Peyer's patch (tissue), 4 donors: ENCODE data around the gene PLEKHA7. TPM values are rescaled to one million over a fixed set of nuclear protein-coding genes. Genes with fewer than 3 reads are reported as not detected.

Source experiments
- DNase-seq, 3 donors: peaks; one replicate each; pipeline ENCODE4 v3.0.0-alpha.2; 2017 to 2019
- H3K27ac ChIP-seq, 4 donors: fragments of 200-600 bp; sonication (generic); one replicate each; pipeline ENCODE4 v1.5.1; 2016 to 2019
- H3K27me3 ChIP-seq, 2 donors: fragments of 200-600 bp; sonication (generic); one replicate each; pipeline ENCODE4 v1.5.1; 2019
- H3K36me3 ChIP-seq, 3 donors: fragments of 200-600 bp; sonication (generic); one replicate each; pipeline ENCODE4 v1.5.1; 2016 to 2019
- H3K4me1 ChIP-seq, 4 donors: fragments of 200-600 bp; sonication (generic); one replicate each; pipeline ENCODE4 v1.5.1; 2016 to 2019
- H3K4me3 ChIP-seq, 4 donors: fragments of 200-600 bp; sonication (generic); 1 replicate in 3 of 4; 2 replicates in 1 of 4; pipeline ENCODE4 v1.5.1; 2016 to 2019; ENCODE audit warnings: mild to moderate bottlenecking in 1 of 4
- H3K9me3 ChIP-seq, 4 donors: fragments of 200-600 bp; sonication (generic); one replicate each; pipeline ENCODE4 v1.5.1; 2016 to 2019; ENCODE audit warnings: mild to moderate bottlenecking in 1 of 4
- CTCF ChIP-seq, 6 experiments: fragments of 450-650 bp in 4 of 6; fragments of 200-600 bp in 2 of 6; sonication (generic) in 1 of 6; IDR thresholded peaks; one replicate each; pipeline ENCODE4 v1.5.1; 2017 to 2019; ENCODE audit warnings: antibody characterized with exemption in 6 of 6, mild to moderate bottlenecking in 3 of 6, moderate library complexity in 1 of 6
- POLR2A ChIP-seq, 2 donors: fragments of 450-650 bp; IDR thresholded peaks; one replicate each; pipeline ENCODE4 v1.5.1; 2017; ENCODE audit warnings: antibody characterized with exemption in 2 of 2, mild to moderate bottlenecking in 2 of 2, moderate library complexity in 2 of 2
- total RNA-seq, 4 donors: library from RNA; depleted of rRNA; stranded (reverse); fragments of >200 nt; gene quantifications; one replicate each; pipeline ENCODE4 v1.1.0, GENCODE V29; 2016

PLEKHA7 gene
- total RNA-seq, 4 donors from 2014 or later, result 129 to 211 (median 176) TPM

GRCh38 chr11:16785520-16786128, 228.6 kb downstream of the PLEKHA7 start:
- H3K27me3 ChIP-seq, result no peaks in the 10 kb centered on the region
- peaks cover 0 to 10% (median 0%) of the 10 kb centered on the region in 4 donors for H3K4me1 ChIP-seq
- H3K36me3 ChIP-seq, result peaks cover 0 to 25% (median 0%) of the 10 kb centered on the region in 3 donors
- DNase-seq, result peak in 2 of 3 donors; percentile 45 to 79
- no peak overlapping the region for H3K4me3 ChIP-seq
- TF ChIP-seq POLR2A (IDR thresholded peaks at IDR 0.05) (no peak), CTCF (IDR thresholded peaks at IDR 0.05) (peak; percentile 63 to 80 (median 74))
- no peaks in the 10 kb centered on the region for H3K9me3 ChIP-seq
- H3K27ac ChIP-seq, result peak overlapping the region in 2 of 4 donors; percentile 5 to 28

GRCh38 chr11:16784666-16785065, 229.5 kb downstream of the PLEKHA7 start:
- DNase-seq, result no peak
- Histone ChIP-seq H3K36me3 (peaks cover 0 to 20% (median 0%) of the 10 kb centered on the region in 3 donors), H3K27me3 (no peaks in the 10 kb centered on the region), H3K27ac (no peak overlapping the region), H3K4me1 (peaks cover 0 to 10% (median 0%) of the 10 kb centered on the region in 4 donors), H3K9me3 (no peaks in the 10 kb centered on the region), H3K4me3 (no peak overlapping the region)
- TF ChIP-seq POLR2A (IDR thresholded peaks at IDR 0.05) (no peak), CTCF (IDR thresholded peaks at IDR 0.05) (no peak)

GRCh38 chr11:16784097-16784496, 230.1 kb downstream of the PLEKHA7 start:
- DNase-seq, result no peak
- no peak overlapping the region for H3K4me3 ChIP-seq
- H3K27me3 ChIP-seq, result no peaks in the 10 kb centered on the region
- H3K4me1 ChIP-seq, result peaks cover 0 to 10% (median 0%) of the 10 kb centered on the region in 4 donors
- no peak overlapping the region for H3K27ac ChIP-seq
- TF ChIP-seq POLR2A (IDR thresholded peaks at IDR 0.05) (no peak), CTCF (IDR thresholded peaks at IDR 0.05) (no peak)
- H3K9me3 ChIP-seq, result no peaks in the 10 kb centered on the region
- H3K36me3 ChIP-seq, result peaks cover 0 to 16% (median 0%) of the 10 kb centered on the region in 3 donors

- DNase-seq, result no peak
- no peak for TF ChIP-seq CTCF (IDR thresholded peaks at IDR 0.05)
- TF ChIP-seq POLR2A (IDR thresholded peaks at IDR 0.05), result no peak
- no peak overlapping the region for H3K27ac ChIP-seq
- no peaks in the 10 kb centered on the region for H3K27me3 ChIP-seq
- no peak overlapping the region for H3K4me3 ChIP-seq
- no peaks in the 10 kb centered on the region for H3K9me3 ChIP-seq
- peaks cover 0 to 10% (median 0%) of the 10 kb centered on the region in 4 donors for H3K4me1 ChIP-seq
- H3K36me3 ChIP-seq, result peaks cover 0 to 20% (median 0%) of the 10 kb centered on the region in 3 donors
Measured at GRCh38 chr11:16783321-16783801, 230.9 kb downstream of the PLEKHA7 start.

GRCh38 chr11:16781936-16782919, 232.0 kb downstream of the PLEKHA7 start:
- H3K27ac ChIP-seq, result no peak overlapping the region
- peaks cover 0 to 10% (median 0%) of the 10 kb centered on the region in 4 donors for H3K4me1 ChIP-seq
- DNase-seq, result no peak
- no peaks in the 10 kb centered on the region for H3K27me3 ChIP-seq
- TF ChIP-seq CTCF (IDR thresholded peaks at IDR 0.05) (no peak), POLR2A (IDR thresholded peaks at IDR 0.05) (no peak)
- H3K4me3 ChIP-seq, result no peak overlapping the region
- H3K9me3 ChIP-seq, result no peaks in the 10 kb centered on the region
- peaks cover 0 to 23% (median 0%) of the 10 kb centered on the region in 3 donors for H3K36me3 ChIP-seq
